ENCODE results near the gene RHBDF2.

GRCh38 chr17:76517638-76518038 lies 16.4 kb upstream of the RHBDF2 start:
- TF ChIP-seq TP53 (CRISPR knock-in tag; IDR thresholded peaks at IDR 0.05) = no peak
- TF ChIP-seq CTCF (IDR thresholded peaks at IDR 0.05) = no peak
- TF ChIP-seq FOXK1 (CRISPR knock-in tag; IDR thresholded peaks at IDR 0.05) = no peak
- TF ChIP-seq MYBL2 (CRISPR knock-in tag; IDR thresholded peaks at IDR 0.05) = no peak
- no peak for TF ChIP-seq ZNF512 (CRISPR knock-in tag; IDR thresholded peaks at IDR 0.05; ENCODE audit: borderline replicate concordance)
- no peak for TF ChIP-seq NR1H2 (CRISPR knock-in tag; IDR thresholded peaks at IDR 0.05)
- no peak for TF ChIP-seq SOX15 (CRISPR knock-in tag; IDR thresholded peaks at IDR 0.05)
- no peak for TF ChIP-seq USF2 (CRISPR knock-in tag; IDR thresholded peaks at IDR 0.05)
- no peak for TF ChIP-seq TEAD1 (CRISPR knock-in tag; IDR thresholded peaks at IDR 0.05)
- no peak for TF ChIP-seq E2F1 (CRISPR knock-in tag; IDR thresholded peaks at IDR 0.05)
- no peak for TF ChIP-seq SP1 (CRISPR knock-in tag; conservative IDR thresholded peaks at IDR 0.05)
- TF ChIP-seq ZNF416 (CRISPR knock-in tag; IDR thresholded peaks at IDR 0.05) = no peak

Measured in WTC11 (cell line).